Measurements from ENCODE around the gene ABCB7. TPM values are rescaled to one million over a fixed set of nuclear protein-coding genes. Genes with fewer than 3 reads are reported as not detected.
"Not testable (repeated sequence)": the region's sequence is repeated elsewhere in the genome, so short reads cannot be mapped to it uniquely, and the experiment has no call there.

Gene ABCB7
- total RNA-seq, 1 donor from 2014 or later, result 32.7 TPM

GRCh38 chrX:75154871-75155270 is 1.2 kb downstream of the ABCB7 start:
- H3K4me3 ChIP-seq (ENCODE audit: low read depth, low read length), result peak overlapping the region; percentile 79
- no peak for DNase-seq (ENCODE audit: low read depth)
- TF ChIP-seq, protein P1, sequence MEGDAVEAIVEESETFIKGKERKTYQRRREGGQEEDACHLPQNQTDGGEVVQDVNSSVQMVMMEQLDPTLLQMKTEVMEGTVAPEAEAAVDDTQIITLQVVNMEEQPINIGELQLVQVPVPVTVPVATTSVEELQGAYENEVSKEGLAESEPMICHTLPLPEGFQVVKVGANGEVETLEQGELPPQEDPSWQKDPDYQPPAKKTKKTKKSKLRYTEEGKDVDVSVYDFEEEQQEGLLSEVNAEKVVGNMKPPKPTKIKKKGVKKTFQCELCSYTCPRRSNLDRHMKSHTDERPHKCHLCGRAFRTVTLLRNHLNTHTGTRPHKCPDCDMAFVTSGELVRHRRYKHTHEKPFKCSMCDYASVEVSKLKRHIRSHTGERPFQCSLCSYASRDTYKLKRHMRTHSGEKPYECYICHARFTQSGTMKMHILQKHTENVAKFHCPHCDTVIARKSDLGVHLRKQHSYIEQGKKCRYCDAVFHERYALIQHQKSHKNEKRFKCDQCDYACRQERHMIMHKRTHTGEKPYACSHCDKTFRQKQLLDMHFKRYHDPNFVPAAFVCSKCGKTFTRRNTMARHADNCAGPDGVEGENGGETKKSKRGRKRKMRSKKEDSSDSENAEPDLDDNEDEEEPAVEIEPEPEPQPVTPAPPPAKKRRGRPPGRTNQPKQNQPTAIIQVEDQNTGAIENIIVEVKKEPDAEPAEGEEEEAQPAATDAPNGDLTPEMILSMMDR (conservative IDR thresholded peaks at IDR 0.05; ENCODE audit: low read depth, low read length), result no peak

DNA sequence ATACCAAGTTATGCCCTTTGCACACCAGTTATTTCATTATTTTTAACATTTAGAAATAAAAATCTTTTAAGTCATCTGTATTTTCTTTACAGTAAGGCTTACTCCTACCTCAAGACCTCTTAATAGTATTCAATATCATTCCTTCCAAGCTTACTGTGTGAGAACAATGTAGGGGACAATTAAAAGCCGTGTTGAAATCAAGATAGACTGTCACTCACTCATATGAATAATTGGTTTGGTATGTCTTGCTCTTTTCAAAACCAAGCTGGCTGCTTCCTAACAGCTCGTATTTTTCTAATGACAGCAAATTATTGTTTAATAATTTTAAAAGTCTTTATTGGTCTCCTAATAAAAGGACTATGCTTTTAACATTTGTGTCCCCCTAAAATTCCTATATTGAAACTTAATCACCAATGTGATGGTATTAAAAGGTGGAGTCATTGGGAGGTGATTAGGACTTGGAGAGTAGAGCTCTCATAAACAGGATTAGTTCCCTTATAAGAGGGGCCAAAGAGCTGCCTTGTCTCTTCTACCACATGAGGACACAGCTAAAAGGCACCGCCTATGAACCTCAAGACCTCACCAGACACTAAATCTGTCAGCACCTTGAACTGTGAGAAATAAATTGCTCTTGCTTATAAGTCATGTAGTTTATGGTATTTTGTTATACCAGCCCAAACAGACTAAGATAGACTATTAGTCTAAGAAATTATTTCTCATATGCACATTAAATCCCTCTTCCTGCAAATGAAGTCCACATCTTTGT is 4.1 kb downstream of the ABCB7 start:
- peak; percentile 10 for DNase-seq (ENCODE audit: low read depth)
- H3K4me3 ChIP-seq (ENCODE audit: low read depth, low read length), result no peak overlapping the region
- TF ChIP-seq, protein P1 (conservative IDR thresholded peaks at IDR 0.05; ENCODE audit: low read depth, low read length), result no peak

DNA sequence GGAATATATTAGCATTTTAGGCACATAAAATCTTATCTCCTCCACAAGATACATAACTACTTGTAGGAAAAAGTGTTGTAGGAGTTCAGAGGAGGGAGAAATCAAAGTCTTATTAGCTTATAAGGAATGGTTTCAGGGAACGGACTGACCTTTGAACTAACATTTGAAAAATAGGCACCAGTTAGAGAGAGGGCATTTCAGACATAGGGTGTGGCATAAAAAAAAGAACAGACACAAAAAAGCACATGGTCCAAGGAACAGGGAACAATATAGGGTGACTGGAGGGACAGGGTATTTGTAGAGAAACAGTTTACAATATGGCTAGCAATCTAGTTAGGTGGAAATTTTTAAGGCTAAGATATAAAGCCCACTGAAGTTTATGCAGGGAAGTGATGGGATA is 6.4 kb downstream of the ABCB7 start:
- DNase-seq (ENCODE audit: low read depth), result no peak
- TF ChIP-seq, protein P1 (conservative IDR thresholded peaks at IDR 0.05; ENCODE audit: low read depth, low read length), result no peak
- no peak overlapping the region for H3K4me3 ChIP-seq (ENCODE audit: low read depth, low read length)

- TF ChIP-seq, protein P1 (conservative IDR thresholded peaks at IDR 0.05; ENCODE audit: low read depth, low read length), result no peak
- no peak overlapping the region for H3K4me3 ChIP-seq (ENCODE audit: low read depth, low read length)
- DNase-seq (ENCODE audit: low read depth), result no peak
Observed at GRCh38 chrX:75132672-75133071, 23.4 kb downstream of the ABCB7 start.

- TF ChIP-seq, protein P1 (conservative IDR thresholded peaks at IDR 0.05; ENCODE audit: low read depth, low read length), result no peak
- DNase-seq (ENCODE audit: low read depth), result no peak
- no peak overlapping the region for H3K4me3 ChIP-seq (ENCODE audit: low read depth, low read length)
Observed at GRCh38 chrX:75131973-75132627, 24.0 kb downstream of the ABCB7 start.

- not testable (repeated sequence) for H3K4me3 ChIP-seq (ENCODE audit: low read depth, low read length); DNase-seq (ENCODE audit: low read depth)
Observed at GRCh38 chrX:75129069-75129468, 27.0 kb downstream of the ABCB7 start.

DNA sequence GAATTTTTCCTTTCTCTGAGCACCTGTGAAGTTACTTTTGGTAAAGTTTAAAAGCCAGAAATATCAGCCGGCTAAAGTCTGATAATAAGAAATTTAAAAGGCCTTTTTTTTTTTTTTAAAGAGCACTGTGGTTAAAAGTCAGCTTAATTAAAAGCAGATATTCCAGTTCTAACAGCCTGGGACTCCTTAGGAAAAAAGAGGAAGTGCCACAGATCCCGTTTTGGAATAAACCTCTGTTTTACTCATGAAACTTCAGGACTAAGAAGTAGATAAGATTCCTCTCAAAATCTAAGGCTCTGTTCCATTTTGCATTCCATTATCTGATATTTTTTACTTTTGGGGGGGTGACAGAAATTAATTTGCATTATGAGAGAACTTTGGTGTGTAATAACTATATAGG is 37.8 kb downstream of the ABCB7 start:
- TF ChIP-seq, protein P1 (conservative IDR thresholded peaks at IDR 0.05; ENCODE audit: low read depth, low read length), result no peak
- no peak for DNase-seq (ENCODE audit: low read depth)
- no peak overlapping the region for H3K4me3 ChIP-seq (ENCODE audit: low read depth, low read length)

Measured in epithelial cell of proximal tubule (primary cell).